Upper lobe of right lung (tissue), 1 donor: ENCODE measurements around the gene RBM20. TPM values are rescaled to one million over a fixed set of nuclear protein-coding genes. Genes with fewer than 3 reads are reported as not detected.

Experiments used
- ATAC-seq: fragments of 200-7000 bp; cut with Tn5 transposase; one replicate; pipeline ENCODE4 v1.9.1; 2020; ENCODE audit warnings: mild to moderate bottlenecking, moderate library complexity
- DNase-seq: peaks from one replicate; pipeline ENCODE4 v3.0.0-alpha.2; 2020
- H3K27ac ChIP-seq: fragments of 200-600 bp; one replicate; pipeline ENCODE4 v1.8.0; 2022
- H3K27me3 ChIP-seq: fragments of 200-600 bp; one replicate; pipeline ENCODE4 v1.8.0; 2022; ENCODE audit warnings: mild to moderate bottlenecking
- H3K36me3 ChIP-seq: fragments of 200-600 bp; one replicate; pipeline ENCODE4 v1.8.0; 2022
- H3K4me1 ChIP-seq: fragments of 200-600 bp; one replicate; pipeline ENCODE4 v1.8.0; 2022
- H3K4me3 ChIP-seq: fragments of 200-600 bp; one replicate; pipeline ENCODE4 v1.8.0; 2022; ENCODE audit warnings: mild to moderate bottlenecking
- H3K9me3 ChIP-seq: fragments of 200-600 bp; one replicate; pipeline ENCODE4 v1.8.0; 2022
- intact Hi-C: fragments of 100-400 bp; cut with DNase I; formaldehyde crosslinking; loops from one replicate; pipeline ENCODE4 v1.11.0; 2022
- total RNA-seq: library from RNA; stranded (reverse); fragmentation: NEBNext Ultra II Directional; extraction: Animal tissue kit (Norgen Biotek cat#: 25700); gene quantifications from one replicate; pipeline ENCODE4 v1.2.1, GENCODE V29; 2021
- TF ChIP-seq, protein P1 (sequence below): fragments of 200-600 bp; IDR thresholded peaks from one replicate; pipeline ENCODE4 v1.8.0; 2022; ENCODE audit warnings: antibody characterized with exemption
- donor health status: DM: no; HTN: yes; CAD: no; lungs with severe emphysema.

Gene RBM20
- total RNA-seq, 1 donor from 2014 or later, result 0.41 TPM

DNA sequence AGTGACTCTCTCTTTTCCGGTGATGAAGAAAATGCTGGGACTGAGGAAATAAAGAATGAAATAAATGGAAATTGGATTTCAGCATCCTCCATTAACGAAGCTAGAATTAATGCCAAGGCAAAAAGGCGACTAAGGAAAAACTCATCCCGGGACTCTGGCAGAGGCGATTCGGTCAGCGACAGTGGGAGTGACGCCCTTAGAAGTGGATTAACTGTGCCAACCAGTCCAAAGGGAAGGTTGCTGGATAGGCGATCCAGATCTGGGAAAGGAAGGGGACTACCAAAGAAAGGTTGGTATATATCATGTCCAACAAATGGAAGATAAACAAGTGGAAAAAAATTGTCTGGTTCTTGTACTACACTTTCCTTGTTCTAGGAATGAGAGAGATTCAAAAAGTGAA is 237.1 kb downstream of the RBM20 start:
- ATAC-seq (no peak), DNase-seq (no peak)
- H3K27me3 ChIP-seq, result no peaks in the 10 kb centered on the region
- no peak overlapping the region for H3K27ac ChIP-seq
- no peaks in the 10 kb centered on the region for H3K9me3 ChIP-seq
- H3K4me1 ChIP-seq, result peaks cover 3% of the 10 kb centered on the region
- H3K4me3 ChIP-seq, result no peak overlapping the region
- TF ChIP-seq, protein P1, sequence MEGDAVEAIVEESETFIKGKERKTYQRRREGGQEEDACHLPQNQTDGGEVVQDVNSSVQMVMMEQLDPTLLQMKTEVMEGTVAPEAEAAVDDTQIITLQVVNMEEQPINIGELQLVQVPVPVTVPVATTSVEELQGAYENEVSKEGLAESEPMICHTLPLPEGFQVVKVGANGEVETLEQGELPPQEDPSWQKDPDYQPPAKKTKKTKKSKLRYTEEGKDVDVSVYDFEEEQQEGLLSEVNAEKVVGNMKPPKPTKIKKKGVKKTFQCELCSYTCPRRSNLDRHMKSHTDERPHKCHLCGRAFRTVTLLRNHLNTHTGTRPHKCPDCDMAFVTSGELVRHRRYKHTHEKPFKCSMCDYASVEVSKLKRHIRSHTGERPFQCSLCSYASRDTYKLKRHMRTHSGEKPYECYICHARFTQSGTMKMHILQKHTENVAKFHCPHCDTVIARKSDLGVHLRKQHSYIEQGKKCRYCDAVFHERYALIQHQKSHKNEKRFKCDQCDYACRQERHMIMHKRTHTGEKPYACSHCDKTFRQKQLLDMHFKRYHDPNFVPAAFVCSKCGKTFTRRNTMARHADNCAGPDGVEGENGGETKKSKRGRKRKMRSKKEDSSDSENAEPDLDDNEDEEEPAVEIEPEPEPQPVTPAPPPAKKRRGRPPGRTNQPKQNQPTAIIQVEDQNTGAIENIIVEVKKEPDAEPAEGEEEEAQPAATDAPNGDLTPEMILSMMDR, result no peak
- peaks cover 59% of the 10 kb centered on the region for H3K36me3 ChIP-seq
- intact Hi-C loops, result no loop called here

DNA sequence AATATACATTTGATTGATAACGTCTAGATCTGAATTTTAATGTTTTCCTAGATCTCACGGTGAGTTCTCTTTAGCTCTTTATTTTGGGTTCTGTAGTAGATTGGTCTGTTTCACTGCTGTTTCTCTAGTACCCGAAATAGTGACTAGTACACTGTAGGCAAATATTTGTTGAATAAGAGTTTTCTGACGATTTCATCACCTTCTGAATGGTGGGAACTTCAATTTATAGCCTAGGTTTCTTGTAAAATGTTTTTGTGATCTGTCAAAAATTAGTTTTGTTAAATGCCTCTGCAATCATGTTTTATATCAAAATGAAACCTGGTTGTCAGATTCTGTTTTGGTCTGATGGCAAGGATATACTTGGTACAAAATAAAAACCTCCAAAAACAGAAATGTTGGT is 237.8 kb downstream of the RBM20 start:
- no peak for ATAC-seq
- H3K36me3 ChIP-seq, result peaks cover 63% of the 10 kb centered on the region
- no peaks in the 10 kb centered on the region for H3K27me3 ChIP-seq
- DNase-seq, result no peak
- no peaks in the 10 kb centered on the region for H3K9me3 ChIP-seq
- no peak overlapping the region for H3K4me3 ChIP-seq
- H3K4me1 ChIP-seq, result peaks cover 3% of the 10 kb centered on the region
- H3K27ac ChIP-seq, result no peak overlapping the region
- TF ChIP-seq, protein P1, result no peak
- intact Hi-C loops, result no loop called here

DNA sequence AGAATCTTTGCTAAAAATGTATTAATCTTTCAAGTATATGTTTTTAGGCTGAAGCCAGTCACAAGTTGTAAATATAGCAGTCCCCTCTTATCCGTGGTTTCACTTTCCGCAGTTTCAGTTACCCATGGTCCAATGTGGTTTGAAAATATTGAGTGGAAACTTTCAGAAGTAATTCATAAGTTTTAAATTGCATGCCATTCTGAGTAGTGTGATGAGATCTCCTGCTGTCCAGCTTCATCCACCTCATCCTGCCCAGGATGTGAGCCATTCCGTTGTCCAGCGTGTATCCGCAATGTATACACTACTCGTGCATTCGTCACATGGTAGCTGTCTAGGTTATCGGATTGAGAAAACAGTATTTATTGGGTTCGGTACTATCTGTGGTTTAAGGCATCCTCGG is 239.8 kb downstream of the RBM20 start:
- TF ChIP-seq, protein P1, result no peak
- Histone ChIP-seq H3K4me3 (no peak overlapping the region), H3K27me3 (no peaks in the 10 kb centered on the region), H3K27ac (no peak overlapping the region), H3K9me3 (no peaks in the 10 kb centered on the region), H3K36me3 (peaks cover 71% of the 10 kb centered on the region), H3K4me1 (peaks cover 3% of the 10 kb centered on the region)
- intact Hi-C loops, result no loop called here
- DNase-seq (no peak), ATAC-seq (no peak)

DNA sequence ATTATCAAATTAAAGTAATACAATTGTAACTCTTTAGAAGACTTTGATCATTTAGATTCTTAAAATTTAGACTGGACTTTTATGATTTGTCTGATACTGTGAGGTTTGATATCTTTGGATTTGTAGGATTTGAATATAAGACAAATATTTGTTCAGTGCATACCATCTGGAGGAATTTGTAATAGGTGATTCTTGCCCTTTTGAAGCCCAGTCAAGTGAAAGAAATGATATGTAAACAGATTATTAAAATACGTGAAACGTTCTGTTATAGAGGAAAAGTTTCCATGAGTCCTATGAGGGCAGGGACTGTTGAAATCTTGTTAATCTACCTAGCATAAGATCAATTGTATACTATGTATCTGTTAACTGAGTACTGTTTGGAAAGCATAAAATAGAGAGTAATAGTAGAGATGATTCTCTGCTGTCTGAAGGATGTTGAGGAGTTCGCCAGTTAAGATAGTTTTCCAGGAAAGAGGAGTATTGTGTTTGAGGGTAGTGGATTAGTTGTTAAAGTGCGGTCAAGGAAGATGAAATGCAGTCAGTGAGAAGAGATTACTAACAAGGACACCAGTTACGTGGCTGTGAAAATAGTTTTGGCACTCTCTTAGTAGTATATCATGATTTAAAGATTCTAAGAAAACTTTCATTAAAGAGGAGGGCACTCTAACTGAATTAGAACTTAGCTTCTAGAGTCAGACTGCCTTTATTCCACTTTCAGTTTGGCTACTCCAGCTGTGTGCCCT is 242.0 kb downstream of the RBM20 start:
- Histone ChIP-seq H3K36me3 (peaks cover 87% of the 10 kb centered on the region), H3K27ac (no peak overlapping the region)
- no peak for ATAC-seq

DNA sequence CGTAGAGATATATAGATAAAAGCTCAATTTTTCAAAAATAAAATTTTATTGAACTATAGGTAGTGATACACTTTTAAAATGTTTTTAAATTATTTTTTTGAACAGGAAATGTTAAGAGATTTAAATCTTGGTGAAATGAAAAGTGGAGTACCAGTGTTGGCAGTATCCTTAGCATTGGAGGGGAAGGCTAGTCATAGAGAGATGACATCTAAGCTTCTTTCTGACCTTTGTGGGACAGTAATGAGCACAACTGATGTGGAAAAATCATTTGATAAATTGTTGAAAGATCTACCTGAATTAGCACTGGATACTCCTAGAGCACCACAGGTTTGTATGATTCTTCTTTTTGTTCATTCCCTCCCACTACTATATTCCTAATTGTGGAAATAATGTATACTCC is 243.4 kb downstream of the RBM20 start:
- ATAC-seq (no peak), DNase-seq (no peak)
- H3K27me3 ChIP-seq, result no peaks in the 10 kb centered on the region
- H3K27ac ChIP-seq, result no peak overlapping the region
- no peak overlapping the region for H3K4me3 ChIP-seq
- intact Hi-C loops, result no loop called here
- H3K36me3 ChIP-seq, result peaks cover 74% of the 10 kb centered on the region
- H3K4me1 ChIP-seq, result peaks cover 3% of the 10 kb centered on the region
- TF ChIP-seq, protein P1, result no peak
- no peaks in the 10 kb centered on the region for H3K9me3 ChIP-seq

More for the DNA sequence above, 242.0 kb downstream of the RBM20 start:
- Histone ChIP-seq H3K9me3 (no peaks in the 10 kb centered on the region), H3K4me3 (no peak overlapping the region), H3K27me3 (no peaks in the 10 kb centered on the region), H3K4me1 (peaks cover 3% of the 10 kb centered on the region)
- TF ChIP-seq, protein P1, result no peak
- intact Hi-C loops, result no loop called here
- DNase-seq, result no peak

Other genes with a start within 250 kb of the RBM20 start
- 24.0 TPM for gene DUSP5, start 146.4 kb upstream of the RBM20 start, total RNA-seq
- gene SMC3, start 76.6 kb upstream of the RBM20 start, total RNA-seq, result 29.8 TPM
- gene PDCD4, start 227.6 kb downstream of the RBM20 start, total RNA-seq, result 48.6 TPM